Measurements from ENCODE around the gene C16orf92. TPM values are rescaled to one million over a fixed set of nuclear protein-coding genes. Genes with fewer than 3 reads are reported as not detected.

Gene C16orf92
- total RNA-seq, 1 experiment from 2014 or later, result not detected

DNA sequence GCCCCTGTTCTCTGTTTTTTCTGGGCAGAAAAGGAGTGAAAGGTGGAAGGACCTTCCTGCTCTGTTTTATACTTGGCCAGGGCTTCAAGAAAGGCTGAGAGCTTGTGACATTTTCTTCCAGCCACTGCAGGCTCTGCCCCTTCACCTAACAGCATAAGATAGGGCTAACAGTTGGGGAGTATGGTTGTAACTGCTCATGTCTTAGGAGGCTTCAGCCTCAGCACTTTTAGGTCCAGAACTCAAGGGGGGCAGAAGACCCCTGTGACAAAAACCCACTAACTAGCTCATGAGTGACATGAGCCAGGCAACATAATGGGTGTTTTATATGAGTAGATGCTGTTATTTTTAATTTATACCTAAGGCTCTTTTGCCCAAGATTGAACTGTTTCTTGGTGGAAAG lies 47.5 kb downstream of the C16orf92 start:
- DNase-seq, result no peak
- no peak overlapping the region for H3K4me3 ChIP-seq
- no peaks in the 10 kb centered on the region for H3K27me3 ChIP-seq
- no peaks in the 10 kb centered on the region for H3K9me3 ChIP-seq
- H3K36me3 ChIP-seq, result peaks cover 81% of the 10 kb centered on the region

Other genes with a start within 250 kb of the C16orf92 start
- not detected in 2 replicates for gene ZG16, start 244.9 kb upstream of the C16orf92 start, total RNA-seq (2014; rRNA removed; shearing (Covaris generic); ENCODE audit: low replicate concordance)
- 74.9 and 134 TPM in 2 replicates for gene KIF22, start 232.4 kb upstream of the C16orf92 start, total RNA-seq (2014; rRNA removed; shearing (Covaris generic); ENCODE audit: low replicate concordance)
- 331 and 420 TPM in 2 replicates for gene MAZ, start 216.7 kb upstream of the C16orf92 start, total RNA-seq (2014; rRNA removed; shearing (Covaris generic); ENCODE audit: low replicate concordance)
- gene PRRT2, start 211.0 kb upstream of the C16orf92 start, total RNA-seq (2014; rRNA removed; shearing (Covaris generic); ENCODE audit: low replicate concordance), result not detected in 2 replicates
- 90.0 and 113 TPM in 2 replicates for gene PAGR1, start 207.0 kb upstream of the C16orf92 start, total RNA-seq (2014; rRNA removed; shearing (Covaris generic); ENCODE audit: low replicate concordance)
- 77.1 and 147 TPM in 2 replicates for gene MVP, start 202.7 kb upstream of the C16orf92 start, total RNA-seq (2014; rRNA removed; shearing (Covaris generic); ENCODE audit: low replicate concordance)
- 64.9 and 78.6 TPM in 2 replicates for gene CDIPT, start 160.0 kb upstream of the C16orf92 start, total RNA-seq (2014; rRNA removed; shearing (Covaris generic); ENCODE audit: low replicate concordance)
- gene SEZ6L2, start 123.6 kb upstream of the C16orf92 start, total RNA-seq (2014; rRNA removed; shearing (Covaris generic); ENCODE audit: low replicate concordance), result 18.0 and 28.5 TPM in 2 replicates
- 48.3 and 73.0 TPM in 2 replicates for gene ASPHD1, start 122.7 kb upstream of the C16orf92 start, total RNA-seq (2014; rRNA removed; shearing (Covaris generic); ENCODE audit: low replicate concordance)
- gene KCTD13, start 97.0 kb upstream of the C16orf92 start, total RNA-seq (2014; rRNA removed; shearing (Covaris generic); ENCODE audit: low replicate concordance), result 5.1 and 7.6 TPM in 2 replicates
- 96.9 and 121 TPM in 2 replicates for gene TMEM219, start 61.1 kb upstream of the C16orf92 start, total RNA-seq (2014; rRNA removed; shearing (Covaris generic); ENCODE audit: low replicate concordance)
- 41.3 and 59.4 TPM in 2 replicates for gene TAOK2, start 49.3 kb upstream of the C16orf92 start, total RNA-seq (2014; rRNA removed; shearing (Covaris generic); ENCODE audit: low replicate concordance)
- gene HIRIP3, start 27.6 kb upstream of the C16orf92 start, total RNA-seq (2014; rRNA removed; shearing (Covaris generic); ENCODE audit: low replicate concordance), result 6.5 and 25.9 TPM in 2 replicates
- gene INO80E, start 27.0 kb upstream of the C16orf92 start, total RNA-seq (2014; rRNA removed; shearing (Covaris generic); ENCODE audit: low replicate concordance), result 97.4 and 290 TPM in 2 replicates
- not detected in 2 replicates for gene DOC2A, start 12.2 kb upstream of the C16orf92 start, total RNA-seq (2014; rRNA removed; shearing (Covaris generic); ENCODE audit: low replicate concordance)
- gene TLCD3B, start 8.1 kb downstream of the C16orf92 start, total RNA-seq (2014; rRNA removed; shearing (Covaris generic); ENCODE audit: low replicate concordance), result 0.20 TPM in 1 of 2 replicates, not detected in the other
- 911 and 1,101 TPM in 2 replicates for gene ALDOA, start 42.6 kb downstream of the C16orf92 start, total RNA-seq (2014; rRNA removed; shearing (Covaris generic); ENCODE audit: low replicate concordance)
- gene PPP4C, start 52.8 kb downstream of the C16orf92 start, total RNA-seq (2014; rRNA removed; shearing (Covaris generic); ENCODE audit: low replicate concordance), result 127 and 193 TPM in 2 replicates
- 0.30 TPM in 1 of 2 replicates, not detected in the other for gene TBX6, start 68.7 kb downstream of the C16orf92 start, total RNA-seq (2014; rRNA removed; shearing (Covaris generic); ENCODE audit: low replicate concordance)
- gene YPEL3, start 73.0 kb downstream of the C16orf92 start, total RNA-seq (2014; rRNA removed; shearing (Covaris generic); ENCODE audit: low replicate concordance), result 1.5 and 13.1 TPM in 2 replicates
- 0.43 TPM in 1 of 2 replicates, not detected in the other for gene GDPD3, start 90.3 kb downstream of the C16orf92 start, total RNA-seq (2014; rRNA removed; shearing (Covaris generic); ENCODE audit: low replicate concordance)
- 13.3 and 20.0 TPM in 2 replicates for gene MAPK3, start 100.0 kb downstream of the C16orf92 start, total RNA-seq (2014; rRNA removed; shearing (Covaris generic); ENCODE audit: low replicate concordance)
- gene CORO1A, start 160.4 kb downstream of the C16orf92 start, total RNA-seq (2014; rRNA removed; shearing (Covaris generic); ENCODE audit: low replicate concordance), result 1.9 and 3.1 TPM in 2 replicates
- gene BOLA2B, start 170.5 kb downstream of the C16orf92 start, total RNA-seq (2014; rRNA removed; shearing (Covaris generic); ENCODE audit: low replicate concordance), result 64.7 and 122 TPM in 2 replicates
- 30.9 and 54.9 TPM in 2 replicates for gene SLX1A, start 170.7 kb downstream of the C16orf92 start, total RNA-seq (2014; rRNA removed; shearing (Covaris generic); ENCODE audit: low replicate concordance)
- gene SULT1A3, start 176.1 kb downstream of the C16orf92 start, total RNA-seq (2014; rRNA removed; shearing (Covaris generic); ENCODE audit: low replicate concordance), result 4.8 and 18.5 TPM in 2 replicates
- gene NPIPB13, start 225.3 kb downstream of the C16orf92 start, total RNA-seq (2014; rRNA removed; shearing (Covaris generic); ENCODE audit: low replicate concordance), result 0.89 and 4.2 TPM in 2 replicates

Data from MG63 (cell line).